ENCODE results near the gene PLN. TPM values are rescaled to one million over a fixed set of nuclear protein-coding genes. Genes with fewer than 3 reads are reported as not detected.

The PLN gene
- total RNA-seq, 2 donors from 2014 or later, result 0.99 to 2.3 TPM

DNA sequence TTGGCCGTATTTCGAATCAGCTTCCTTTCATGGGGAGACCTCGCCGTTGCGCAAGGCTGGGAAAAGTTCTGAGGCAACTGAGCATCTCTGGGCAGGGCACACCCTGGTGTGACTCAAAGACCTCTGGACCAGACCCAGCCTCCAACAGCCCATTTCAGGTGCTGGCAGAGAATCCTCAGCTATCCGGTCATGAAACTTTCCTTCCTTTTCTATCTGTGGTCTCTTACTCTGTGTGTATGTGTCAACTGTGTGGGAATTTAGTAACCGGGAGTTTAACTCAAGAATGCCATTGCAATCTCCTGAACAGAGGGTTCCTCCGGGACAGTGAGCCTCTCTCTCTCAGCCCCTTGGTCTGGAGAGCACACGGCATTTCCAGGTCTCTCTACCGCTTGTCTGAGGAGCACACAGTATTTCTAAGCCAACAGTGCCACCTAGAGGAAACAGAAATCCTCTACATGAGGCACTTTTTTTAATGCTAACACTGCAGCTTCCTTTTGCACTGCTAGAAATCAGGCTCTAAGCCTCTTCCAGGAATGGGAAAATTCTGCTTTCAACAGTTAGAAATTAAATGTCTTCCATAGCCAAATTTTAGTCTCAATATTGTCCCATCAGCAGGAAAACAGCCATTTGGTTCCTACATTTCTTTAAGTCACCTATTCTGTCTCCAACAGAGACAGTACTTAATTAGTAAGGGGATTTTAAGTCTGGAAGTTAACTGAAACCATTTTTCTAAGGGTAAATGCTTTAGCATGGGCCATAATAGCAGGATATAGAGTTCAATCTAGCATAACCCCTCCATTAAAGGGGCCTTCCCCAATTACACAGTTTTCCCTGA is 32.7 kb downstream of the PLN start:
- H3K36me3 ChIP-seq (replicated peaks in 1 of 2; ENCODE audit: insufficient read depth in 1 of 2, low read depth in 2 of 2), result no peaks in the 10 kb centered on the region
- no peaks in the 10 kb centered on the region for H3K27me3 ChIP-seq
- TF ChIP-seq, protein P1, sequence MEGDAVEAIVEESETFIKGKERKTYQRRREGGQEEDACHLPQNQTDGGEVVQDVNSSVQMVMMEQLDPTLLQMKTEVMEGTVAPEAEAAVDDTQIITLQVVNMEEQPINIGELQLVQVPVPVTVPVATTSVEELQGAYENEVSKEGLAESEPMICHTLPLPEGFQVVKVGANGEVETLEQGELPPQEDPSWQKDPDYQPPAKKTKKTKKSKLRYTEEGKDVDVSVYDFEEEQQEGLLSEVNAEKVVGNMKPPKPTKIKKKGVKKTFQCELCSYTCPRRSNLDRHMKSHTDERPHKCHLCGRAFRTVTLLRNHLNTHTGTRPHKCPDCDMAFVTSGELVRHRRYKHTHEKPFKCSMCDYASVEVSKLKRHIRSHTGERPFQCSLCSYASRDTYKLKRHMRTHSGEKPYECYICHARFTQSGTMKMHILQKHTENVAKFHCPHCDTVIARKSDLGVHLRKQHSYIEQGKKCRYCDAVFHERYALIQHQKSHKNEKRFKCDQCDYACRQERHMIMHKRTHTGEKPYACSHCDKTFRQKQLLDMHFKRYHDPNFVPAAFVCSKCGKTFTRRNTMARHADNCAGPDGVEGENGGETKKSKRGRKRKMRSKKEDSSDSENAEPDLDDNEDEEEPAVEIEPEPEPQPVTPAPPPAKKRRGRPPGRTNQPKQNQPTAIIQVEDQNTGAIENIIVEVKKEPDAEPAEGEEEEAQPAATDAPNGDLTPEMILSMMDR (IDR thresholded peaks at IDR 0.05), result peak; percentile 51 to 89 (median 74)
- no peak for TF ChIP-seq POLR2A (IDR thresholded peaks at IDR 0.05)
- H3K27ac ChIP-seq, result peak overlapping the region in 2 of 4 donors; percentile 9 to 10
- intact Hi-C loops (cut with DNase I), result no loop called here
- H3K4me1 ChIP-seq, result peaks cover 24% of the 10 kb centered on the region
- WGBS, 2 donors, result 54 to 58% methylated on average over 9 to 10 of the region's 10 CpGs
- DNase-seq (peak; percentile 31 to 55 (median 38)), ATAC-seq (peak; percentile 85)
- no peaks in the 10 kb centered on the region for H3K9me3 ChIP-seq
- H3K4me3 ChIP-seq, result no peak overlapping the region

GRCh38 chr6:118581489-118581959 is 33.4 kb downstream of the PLN start:
- intact Hi-C loops (cut with DNase I), result no loop called here

DNA sequence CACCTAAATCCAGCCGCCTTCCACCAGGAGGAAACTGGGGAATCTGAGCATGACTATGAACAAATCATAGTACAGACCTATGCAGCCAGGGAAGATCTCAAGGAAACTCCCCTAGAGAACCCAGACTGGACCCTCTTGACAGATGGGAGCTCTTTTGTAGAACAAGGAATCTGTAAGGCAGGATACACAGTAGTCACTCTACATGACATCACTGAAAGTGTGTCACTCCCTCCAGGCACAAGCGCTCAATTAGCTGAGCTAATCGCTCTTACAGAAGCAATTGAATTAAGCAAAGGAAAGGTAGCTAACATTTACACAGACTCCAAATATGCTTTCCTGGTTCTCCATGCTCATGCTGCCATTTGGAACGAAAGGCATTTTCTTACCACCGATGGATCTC is 36.8 kb downstream of the PLN start:
- H3K27me3 ChIP-seq, result no peaks in the 10 kb centered on the region
- H3K9me3 ChIP-seq, result no peaks in the 10 kb centered on the region
- no peak overlapping the region for H3K4me3 ChIP-seq
- intact Hi-C loops (cut with DNase I), result no loop called here
- TF ChIP-seq, protein P1 (IDR thresholded peaks at IDR 0.05), result no peak
- no peak for TF ChIP-seq POLR2A (IDR thresholded peaks at IDR 0.05)
- no peak for ATAC-seq
- no peaks in the 10 kb centered on the region for H3K36me3 ChIP-seq (replicated peaks in 1 of 2; ENCODE audit: insufficient read depth in 1 of 2, low read depth in 2 of 2)
- H3K27ac ChIP-seq, result no peak overlapping the region
- WGBS, 2 donors, result 94 to 98% methylated on average over 5 of the region's 5 CpGs
- H3K4me1 ChIP-seq, result peaks cover 37% of the 10 kb centered on the region
- no peak for DNase-seq

More at GRCh38 chr6:118581489-118581959, 33.4 kb downstream of the PLN start:
- H3K27me3 ChIP-seq, result no peaks in the 10 kb centered on the region
- TF ChIP-seq, protein P1 (IDR thresholded peaks at IDR 0.05), result no peak
- no peak for TF ChIP-seq POLR2A (IDR thresholded peaks at IDR 0.05)
- H3K9me3 ChIP-seq, result no peaks in the 10 kb centered on the region
- DNase-seq (peak in 3 of 4 donors; percentile 29 to 45 (median 39)), ATAC-seq (peak; percentile 77)
- H3K27ac ChIP-seq, result peak overlapping the region in 2 of 4 donors; percentile 9 to 10
- WGBS, 2 donors, result 61 to 63% methylated on average over 5 of the region's 5 CpGs
- no peaks in the 10 kb centered on the region for H3K36me3 ChIP-seq (replicated peaks in 1 of 2; ENCODE audit: insufficient read depth in 1 of 2, low read depth in 2 of 2)
- peaks cover 27% of the 10 kb centered on the region for H3K4me1 ChIP-seq
- H3K4me3 ChIP-seq, result no peak overlapping the region

DNA sequence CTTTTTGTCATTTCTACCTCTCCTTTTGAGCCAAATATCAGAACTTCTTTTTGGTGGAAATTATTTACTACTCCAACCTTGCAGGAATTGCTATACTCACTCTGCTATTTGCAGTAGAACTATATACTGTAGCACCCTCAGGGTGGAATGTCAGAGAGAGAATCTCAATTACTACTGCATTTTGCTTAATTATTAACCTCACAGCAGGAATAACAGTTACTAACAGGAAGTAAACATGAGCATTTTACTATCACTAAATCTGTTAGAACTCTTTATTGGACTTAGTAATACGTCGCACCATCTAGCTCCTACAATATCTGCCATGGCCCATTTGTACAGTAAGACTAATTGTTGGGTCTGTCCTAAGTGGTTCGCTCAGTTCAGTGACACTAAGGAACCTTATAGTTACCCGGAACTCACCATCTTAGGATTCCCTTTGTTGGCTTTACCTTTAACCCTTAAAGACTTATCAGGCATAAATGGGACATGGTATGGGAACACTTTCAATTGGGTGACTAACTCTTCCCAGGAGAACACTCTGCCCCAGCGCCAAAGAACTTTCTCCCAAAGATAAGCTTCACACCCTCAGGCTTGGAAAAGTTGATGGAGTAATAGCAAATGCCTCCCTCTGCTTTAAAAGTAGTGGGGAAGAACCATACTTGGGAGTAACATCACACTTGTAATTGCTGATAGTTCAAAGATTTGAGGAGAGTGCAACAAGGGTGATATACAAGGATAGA is 38.8 kb downstream of the PLN start:
- WGBS, 2 donors, result 52 to 56% methylated on average over 5 of the region's 5 CpGs
- H3K27ac ChIP-seq, result no peak overlapping the region
- H3K36me3 ChIP-seq (replicated peaks in 1 of 2; ENCODE audit: insufficient read depth in 1 of 2, low read depth in 2 of 2), result no peaks in the 10 kb centered on the region
- peaks cover 27% of the 10 kb centered on the region for H3K4me1 ChIP-seq
- DNase-seq (no peak), ATAC-seq (peak; percentile 40)
- no peak for TF ChIP-seq POLR2A (IDR thresholded peaks at IDR 0.05)
- TF ChIP-seq, protein P1 (IDR thresholded peaks at IDR 0.05), result no peak
- intact Hi-C loops (cut with DNase I), result no loop called here
- H3K4me3 ChIP-seq, result no peak overlapping the region
- no peaks in the 10 kb centered on the region for H3K27me3 ChIP-seq
- no peaks in the 10 kb centered on the region for H3K9me3 ChIP-seq

Measured in body of pancreas (tissue), 4 donors.